HUES64 (cell line): ENCODE measurements around the gene HPS6.

Experiments
- H3K27ac ChIP-seq: 2 replicates; pipeline ENCODE4 v1.7.0; 2013; ENCODE audit warnings: low read depth, low read length, inconsistent platforms
- H3K27me3 ChIP-seq: 2 replicates; pipeline ENCODE4 v1.6.1; 2013; ENCODE audit warnings: mild to moderate bottlenecking, low read length; ENCODE audit not compliant: insufficient read depth
- H3K36me3 ChIP-seq: 2 replicates; pipeline ENCODE4 v1.6.1; 2013; ENCODE audit warnings: mild to moderate bottlenecking, low read length; ENCODE audit not compliant: insufficient read depth
- H3K4me1 ChIP-seq: 2 replicates; pipeline ENCODE4 v1.6.1; 2013; ENCODE audit warnings: mild to moderate bottlenecking, low read length, moderate library complexity; ENCODE audit not compliant: insufficient read depth
- H3K4me3 ChIP-seq: 2 replicates; pipeline ENCODE4 v1.5.1; 2013; ENCODE audit warnings: mild to moderate bottlenecking, low read length, moderate library complexity
- H3K9ac ChIP-seq: 2 replicates; pipeline ENCODE4 v1.6.1; 2013; ENCODE audit warnings: mild to moderate bottlenecking, low read depth, low read length
- H3K9me3 ChIP-seq: 2 replicates; pipeline ENCODE4 v1.6.1; 2013; ENCODE audit warnings: low read depth, low read length; ENCODE audit not compliant: insufficient read depth
- WGBS: fragments of 150-250, 120-280 bp; methylation state at CpG from one replicate; pipeline ENCODE4 v1.1.7; 2013; ENCODE audit warnings: missing lambda C conversion rate; 5-methylcytosine and 5-hydroxymethylcytosine counted together

The HPS6 gene

DNA sequence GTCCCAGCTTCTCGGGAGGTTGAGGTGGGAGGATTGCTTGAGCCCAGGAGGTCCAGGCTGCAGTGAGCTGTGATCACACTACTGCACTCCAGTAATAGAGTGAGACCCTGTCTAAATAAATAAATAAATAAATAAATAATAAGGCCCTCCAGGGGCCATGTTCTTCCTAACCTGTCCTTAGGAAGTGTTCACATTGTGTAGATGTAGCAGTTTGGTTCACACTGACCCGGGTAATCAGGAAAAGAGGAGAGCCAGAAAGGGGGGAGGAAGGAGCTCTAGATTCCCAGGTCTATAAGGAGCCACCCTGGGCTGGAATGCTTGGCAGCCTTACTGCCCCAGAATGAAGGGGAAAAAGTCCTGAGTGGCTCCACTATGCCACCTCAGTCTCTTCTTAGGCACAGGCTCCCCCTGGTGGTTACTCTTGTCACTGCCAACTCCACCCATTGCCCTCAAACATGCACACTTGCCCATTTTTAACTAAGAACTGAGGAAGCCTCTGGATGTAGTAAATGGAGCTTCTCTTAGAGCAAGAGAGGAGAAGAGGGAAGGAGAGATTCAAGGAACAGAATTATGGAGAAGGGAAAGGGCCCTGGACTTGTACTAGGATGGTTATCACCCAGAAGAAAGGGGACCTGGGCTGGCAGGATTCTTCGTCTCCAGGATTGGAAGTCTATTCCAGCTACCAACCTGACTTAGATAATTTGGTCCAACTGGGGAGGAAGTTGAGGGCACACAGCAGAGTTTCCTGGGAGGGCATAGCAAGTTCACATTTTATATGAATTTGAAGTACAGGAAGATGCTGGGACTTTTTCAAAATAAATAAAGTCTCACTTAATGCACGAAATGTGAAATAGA, 7.8 kb downstream of the HPS6 start:
- Histone ChIP-seq H3K27ac (no peak overlapping the region), H3K4me3 (no peak overlapping the region), H3K9ac (no peak overlapping the region), H3K36me3 (no peaks in the 10 kb centered on the region), H3K27me3 (no peaks in the 10 kb centered on the region), H3K9me3 (no peaks in the 10 kb centered on the region), H3K4me1 (no peaks in the 10 kb centered on the region)
- WGBS: 84% methylated on average over 4 of the region's 4 CpGs

DNA sequence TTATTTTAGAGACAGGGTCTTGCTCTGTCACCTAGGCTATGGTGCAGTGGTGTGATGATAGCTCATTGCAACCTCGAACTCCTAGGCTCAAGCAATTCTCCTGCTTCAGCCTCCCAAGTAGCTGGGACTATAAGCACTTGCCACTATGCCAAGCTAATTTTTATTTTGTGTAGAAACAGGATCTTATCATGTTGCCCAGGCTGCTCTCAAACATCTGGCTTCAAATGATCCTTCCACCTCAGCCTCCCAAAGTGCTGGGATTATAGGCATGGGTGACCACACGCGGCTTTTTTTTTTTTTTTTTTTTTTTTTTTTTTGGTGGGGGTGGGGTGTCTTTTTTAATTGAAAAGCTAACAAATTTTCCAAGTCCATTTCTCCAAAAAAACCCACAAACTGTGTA, 18.4 kb downstream of the HPS6 start:
- Histone ChIP-seq H3K4me1 (no peaks in the 10 kb centered on the region), H3K27ac (no peak overlapping the region), H3K27me3 (no peaks in the 10 kb centered on the region), H3K36me3 (no peaks in the 10 kb centered on the region), H3K9ac (no peak overlapping the region), H3K9me3 (no peaks in the 10 kb centered on the region), H3K4me3 (no peak overlapping the region)
- WGBS: 100% methylated on average over 1 of the region's 3 CpGs

GRCh38 chr10:102085336-102085735, 20.2 kb downstream of the HPS6 start:
- no peak overlapping the region for H3K4me3 ChIP-seq
- H3K36me3 ChIP-seq: no peaks in the 10 kb centered on the region
- 100% methylated on average over 3 of the region's 3 CpGs for WGBS
- no peaks in the 10 kb centered on the region for H3K27me3 ChIP-seq
- no peak overlapping the region for H3K27ac ChIP-seq
- no peak overlapping the region for H3K9ac ChIP-seq
- H3K4me1 ChIP-seq: no peaks in the 10 kb centered on the region
- no peaks in the 10 kb centered on the region for H3K9me3 ChIP-seq

- Histone ChIP-seq H3K27me3 (no peaks in the 10 kb centered on the region), H3K27ac (no peak overlapping the region), H3K4me3 (no peak overlapping the region), H3K9ac (no peak overlapping the region), H3K4me1 (no peaks in the 10 kb centered on the region), H3K9me3 (no peaks in the 10 kb centered on the region), H3K36me3 (no peaks in the 10 kb centered on the region)
- 95% methylated on average over 7 of the region's 8 CpGs for WGBS
These were observed 21.0 kb downstream of the HPS6 start for GRCh38 chr10:102086196-102086595.

DNA sequence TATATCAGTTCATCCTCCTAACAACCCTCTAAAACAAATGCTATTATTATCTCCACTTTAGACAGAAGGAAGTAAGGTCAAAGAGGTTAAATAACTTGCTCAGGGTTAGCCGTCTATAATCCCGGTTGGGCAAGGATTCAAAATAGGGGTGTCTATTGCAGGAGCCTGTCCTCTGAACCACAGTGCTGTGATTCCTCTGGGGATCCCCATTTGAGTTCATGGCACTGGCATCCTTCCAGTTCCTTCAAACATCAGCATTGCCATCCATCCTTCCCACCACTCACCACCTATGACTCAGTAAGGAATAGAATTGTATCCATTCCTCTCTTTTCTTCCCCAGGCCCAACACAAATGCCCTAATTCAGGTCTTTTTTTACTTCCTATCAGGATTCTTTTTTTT, 25.6 kb downstream of the HPS6 start:
- no peaks in the 10 kb centered on the region for H3K27me3 ChIP-seq
- WGBS: 95% methylated on average over 2 of the region's 2 CpGs
- H3K36me3 ChIP-seq: no peaks in the 10 kb centered on the region

DNA sequence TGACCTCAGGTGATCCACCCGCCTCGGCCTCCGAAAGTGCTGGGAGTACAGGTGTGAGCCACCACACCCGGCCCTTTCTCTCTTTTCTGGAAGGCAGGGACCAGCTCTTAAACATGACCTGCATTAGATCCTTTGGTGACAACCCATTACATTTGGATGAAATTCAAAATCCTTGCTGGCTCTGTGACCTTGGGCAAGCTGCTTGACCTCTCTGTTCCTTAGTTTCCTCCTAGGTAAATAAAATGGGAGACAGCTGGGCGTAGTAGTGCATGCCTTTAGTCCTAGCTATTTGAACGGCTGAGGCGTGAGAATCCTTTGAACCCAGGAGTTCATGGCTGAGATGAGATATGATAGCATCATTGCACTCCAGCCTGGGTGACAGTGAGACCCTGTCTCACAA, 31.3 kb downstream of the HPS6 start:
- 97% methylated on average over 7 of the region's 7 CpGs for WGBS
- no peaks in the 10 kb centered on the region for H3K27me3 ChIP-seq
- no peak overlapping the region for H3K27ac ChIP-seq
- no peaks in the 10 kb centered on the region for H3K4me1 ChIP-seq
- H3K9ac ChIP-seq: no peak overlapping the region
- no peak overlapping the region for H3K4me3 ChIP-seq
- H3K9me3 ChIP-seq: no peaks in the 10 kb centered on the region
- H3K36me3 ChIP-seq: peaks cover 16% of the 10 kb centered on the region; the same call in 1 of the 2 replicates

More for the DNA sequence above, 25.6 kb downstream of the HPS6 start:
- Histone ChIP-seq H3K4me1 (no peaks in the 10 kb centered on the region), H3K9me3 (no peaks in the 10 kb centered on the region), H3K27ac (no peak overlapping the region), H3K9ac (no peak overlapping the region), H3K4me3 (no peak overlapping the region)

DNA sequence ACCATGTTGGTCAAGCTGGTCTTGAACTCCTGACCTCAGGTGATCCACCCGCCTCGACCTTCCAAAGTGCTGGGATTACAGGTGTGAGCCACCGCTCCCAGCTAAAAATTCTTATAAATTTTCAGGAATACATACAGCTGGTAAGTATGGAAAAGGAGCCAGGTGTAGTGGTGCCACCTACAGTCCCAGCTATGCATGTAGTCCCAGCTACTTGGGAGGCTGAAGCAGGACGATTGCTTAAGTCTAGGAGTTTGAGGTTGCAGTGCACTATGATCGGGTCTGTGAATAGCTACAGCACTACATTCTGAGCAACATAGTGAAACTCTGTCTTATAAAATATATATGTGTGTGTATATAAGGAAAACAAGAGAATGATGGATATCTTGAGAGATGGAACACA, 36.0 kb downstream of the HPS6 start:
- no peak overlapping the region for H3K27ac ChIP-seq
- peaks cover 34% of the 10 kb centered on the region for H3K36me3 ChIP-seq

GRCh38 chr10:102102421-102102820, 37.3 kb downstream of the HPS6 start:
- no peaks in the 10 kb centered on the region for H3K4me1 ChIP-seq
- no peak overlapping the region for H3K27ac ChIP-seq
- peaks cover 43% of the 10 kb centered on the region for H3K36me3 ChIP-seq
- no peak overlapping the region for H3K4me3 ChIP-seq
- no peak overlapping the region for H3K9ac ChIP-seq
- no peaks in the 10 kb centered on the region for H3K9me3 ChIP-seq
- H3K27me3 ChIP-seq: no peaks in the 10 kb centered on the region
- 76% methylated on average over 1 of the region's 1 CpG for WGBS

More for the DNA sequence above, 36.0 kb downstream of the HPS6 start:
- H3K9me3 ChIP-seq: no peaks in the 10 kb centered on the region
- H3K9ac ChIP-seq: no peak overlapping the region
- H3K4me1 ChIP-seq: no peaks in the 10 kb centered on the region
- no peak overlapping the region for H3K4me3 ChIP-seq
- H3K27me3 ChIP-seq: no peaks in the 10 kb centered on the region
- 93% methylated on average over 5 of the region's 5 CpGs for WGBS

- Histone ChIP-seq H3K4me1 (no peaks in the 10 kb centered on the region), H3K4me3 (no peak overlapping the region), H3K9me3 (no peaks in the 10 kb centered on the region), H3K27me3 (no peaks in the 10 kb centered on the region), H3K9ac (no peak overlapping the region), H3K27ac (no peak overlapping the region), H3K36me3 (peaks cover 74% of the 10 kb centered on the region)
- WGBS: 96% methylated on average over 2 of the region's 2 CpGs
These were observed 41.8 kb downstream of the HPS6 start for GRCh38 chr10:102106998-102107397.

DNA sequence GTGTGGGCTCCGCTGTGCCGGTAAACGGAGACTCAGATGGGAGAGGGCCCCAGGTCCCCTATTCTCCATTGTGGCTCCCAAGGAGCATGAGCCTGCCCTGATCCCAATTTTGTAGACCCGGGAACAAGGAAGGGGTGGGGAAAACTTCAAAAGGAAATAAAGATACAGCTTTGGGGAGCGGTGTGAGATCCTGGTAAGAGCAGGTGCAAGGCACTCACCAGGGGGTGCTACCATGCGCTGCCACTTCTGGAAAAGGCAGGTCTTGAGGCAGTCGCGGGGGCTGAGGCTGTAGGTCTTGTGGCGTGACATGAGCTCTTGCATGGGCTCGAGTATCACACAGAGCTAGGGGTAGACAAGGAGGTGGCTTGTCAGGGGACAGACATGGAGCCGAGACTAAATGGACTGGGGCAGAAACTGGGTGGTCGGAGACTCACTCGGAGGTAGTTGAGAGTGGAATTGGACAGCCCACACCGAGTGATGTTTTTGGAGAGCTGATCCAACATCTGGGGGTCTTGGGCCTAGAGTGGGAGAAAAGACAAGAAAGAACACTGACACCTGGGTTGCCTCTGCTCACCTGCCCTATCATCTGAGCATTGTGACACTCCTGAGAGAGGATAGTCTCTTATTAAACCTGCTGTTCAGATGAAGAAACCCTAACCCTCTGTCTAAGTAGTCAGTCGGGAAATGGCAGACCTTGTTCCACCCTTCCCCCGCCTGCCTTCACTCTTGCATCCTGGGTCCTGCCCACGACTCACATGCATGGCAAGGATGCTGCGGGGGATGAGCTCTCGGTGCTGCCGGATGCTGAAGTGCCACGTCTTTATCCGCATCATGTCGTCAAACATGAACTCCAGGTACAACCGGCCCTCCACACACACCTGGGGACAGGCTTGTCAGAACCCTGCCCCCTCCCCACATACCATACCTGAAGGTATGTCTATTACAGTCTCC, 44.3 kb downstream of the HPS6 start:
- Histone ChIP-seq H3K27me3 (no peaks in the 10 kb centered on the region), H3K4me3 (no peak overlapping the region), H3K27ac (no peak overlapping the region), H3K9ac (no peak overlapping the region), H3K4me1 (peaks cover 15% of the 10 kb centered on the region), H3K36me3 (peaks cover 68% of the 10 kb centered on the region), H3K9me3 (no peaks in the 10 kb centered on the region)
- 95% methylated on average over 24 of the region's 24 CpGs for WGBS

- H3K36me3 ChIP-seq: peaks cover 58% of the 10 kb centered on the region
- no peaks in the 10 kb centered on the region for H3K9me3 ChIP-seq
- H3K4me1 ChIP-seq: peaks cover 25% of the 10 kb centered on the region
- no peaks in the 10 kb centered on the region for H3K27me3 ChIP-seq
- 98% methylated on average over 11 of the region's 12 CpGs for WGBS
- no peak overlapping the region for H3K27ac ChIP-seq
- H3K9ac ChIP-seq: no peak overlapping the region
- H3K4me3 ChIP-seq: no peak overlapping the region
These were observed 46.1 kb downstream of the HPS6 start for GRCh38 chr10:102111276-102111675.
